Measurements from ENCODE around the gene HM13. TPM values are rescaled to one million over a fixed set of nuclear protein-coding genes. Genes with fewer than 3 reads are reported as not detected.
"Not testable (repeated sequence)": the region's sequence is repeated elsewhere in the genome, so short reads cannot be mapped to it uniquely, and the experiment has no call there.

Gene HM13
- total RNA-seq, 1 donor from 2014 or later = 193 TPM

DNA sequence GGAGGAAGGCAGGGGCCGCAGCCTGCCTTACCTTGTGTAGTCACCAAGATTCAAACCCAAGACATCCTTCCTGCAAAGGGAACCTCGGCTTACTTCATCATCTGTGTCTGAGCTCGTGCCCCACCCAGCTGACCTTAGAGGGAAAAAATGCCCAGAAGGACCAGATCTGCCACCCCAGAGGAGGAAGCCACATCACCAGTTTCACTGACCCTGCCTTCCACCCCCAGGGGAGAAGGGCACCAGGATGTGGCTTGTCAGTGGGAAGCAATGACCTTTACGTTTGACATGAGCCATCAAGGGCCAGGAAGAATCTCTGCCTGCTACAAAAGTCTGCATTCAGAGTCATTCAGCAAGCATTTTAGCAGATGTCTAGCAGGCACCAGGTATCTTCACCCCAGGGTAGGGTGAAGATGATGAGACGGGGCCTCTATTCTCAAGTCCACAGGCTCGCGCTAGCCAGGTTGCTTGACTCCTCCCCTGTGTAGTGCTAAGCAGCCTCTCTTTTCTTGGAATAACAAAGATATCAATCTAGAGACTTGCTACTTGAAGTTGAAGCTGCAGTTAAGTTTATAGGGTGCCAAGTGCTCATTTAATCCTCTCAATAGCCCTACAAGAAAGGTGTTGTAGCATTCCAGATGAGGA lies 28.1 kb downstream of the HM13 start:
- Mint-ChIP-seq H3K27me3 (no peaks in the 10 kb centered on the region), H3K4me1 (peaks cover 39% of the 10 kb centered on the region), H3K36me3 (ENCODE audit: low read depth) (peaks cover 51% of the 10 kb centered on the region), H3K4me3 (peak overlapping the region; percentile 36), H3K27ac (peak overlapping the region; percentile 75), H3K9me3 (no peaks in the 10 kb centered on the region)
- DNase-seq = peak; percentile 65
- intact Hi-C loops (cut with micrococcal nuclease) = no loop called here

DNA sequence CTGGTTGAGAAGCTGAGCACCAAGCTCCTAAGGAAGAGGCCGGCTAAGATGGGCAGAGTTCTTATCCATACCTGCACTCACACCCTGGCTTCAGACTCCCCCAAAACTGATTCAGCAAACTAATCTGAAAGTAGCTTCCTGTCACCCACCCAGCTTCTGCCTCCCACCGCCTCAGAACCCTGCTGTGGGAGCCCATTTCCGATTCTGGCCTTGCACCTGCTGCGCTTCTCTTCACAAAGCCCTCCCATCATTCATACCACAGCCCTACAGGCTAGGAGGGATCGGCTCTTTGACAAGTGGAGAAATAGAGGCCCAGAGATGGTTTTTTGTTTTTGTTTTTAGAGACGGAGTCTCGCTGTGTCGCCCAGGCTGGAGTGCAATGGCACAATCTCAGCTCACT lies 28.7 kb downstream of the HM13 start:
- no peak for DNase-seq
- intact Hi-C loops (cut with micrococcal nuclease) = no loop called here
- H3K4me3 Mint-ChIP-seq = no peak overlapping the region
- H3K27me3 Mint-ChIP-seq = no peaks in the 10 kb centered on the region
- peaks cover 35% of the 10 kb centered on the region for H3K4me1 Mint-ChIP-seq
- peaks cover 52% of the 10 kb centered on the region for H3K36me3 Mint-ChIP-seq (ENCODE audit: low read depth)
- no peaks in the 10 kb centered on the region for H3K9me3 Mint-ChIP-seq
- peak overlapping the region; percentile 75 for H3K27ac Mint-ChIP-seq

DNA sequence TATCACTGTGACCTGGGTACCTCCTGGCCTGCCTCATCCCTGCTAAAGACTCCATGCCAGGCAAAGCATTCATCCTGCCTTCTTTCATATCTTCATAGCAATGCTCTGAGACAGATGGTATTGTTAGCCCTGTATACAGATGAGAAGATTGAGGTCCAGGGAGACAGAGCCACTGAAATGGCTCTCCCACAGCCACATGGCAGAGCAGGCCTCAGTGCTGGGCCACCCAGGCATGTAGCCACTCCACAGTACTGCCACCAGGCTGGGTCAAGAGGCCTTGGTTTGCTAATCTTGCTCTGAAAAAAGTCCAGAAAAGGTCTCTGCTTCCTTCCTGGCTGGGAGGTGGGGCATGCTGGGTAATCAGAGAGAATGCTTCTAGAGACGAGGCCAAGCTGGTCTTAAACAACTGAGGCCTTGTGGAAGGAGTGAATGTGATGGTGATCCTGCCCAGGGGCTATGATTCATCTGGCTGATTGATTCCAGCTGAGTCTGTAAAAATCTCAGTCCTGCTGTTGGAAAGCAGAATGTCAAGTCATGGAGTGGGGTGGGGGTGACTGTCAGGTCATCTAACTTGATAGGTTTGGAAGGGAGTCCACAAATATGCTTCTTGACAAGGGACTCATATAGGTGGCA lies 29.8 kb downstream of the HM13 start:
- no peaks in the 10 kb centered on the region for H3K27me3 Mint-ChIP-seq
- no peak for DNase-seq
- peak overlapping the region; percentile 75 for H3K27ac Mint-ChIP-seq
- peaks cover 53% of the 10 kb centered on the region for H3K36me3 Mint-ChIP-seq (ENCODE audit: low read depth)
- intact Hi-C loops (cut with micrococcal nuclease) = no loop called here
- no peaks in the 10 kb centered on the region for H3K9me3 Mint-ChIP-seq
- peaks cover 34% of the 10 kb centered on the region for H3K4me1 Mint-ChIP-seq
- H3K4me3 Mint-ChIP-seq = no peak overlapping the region

DNA sequence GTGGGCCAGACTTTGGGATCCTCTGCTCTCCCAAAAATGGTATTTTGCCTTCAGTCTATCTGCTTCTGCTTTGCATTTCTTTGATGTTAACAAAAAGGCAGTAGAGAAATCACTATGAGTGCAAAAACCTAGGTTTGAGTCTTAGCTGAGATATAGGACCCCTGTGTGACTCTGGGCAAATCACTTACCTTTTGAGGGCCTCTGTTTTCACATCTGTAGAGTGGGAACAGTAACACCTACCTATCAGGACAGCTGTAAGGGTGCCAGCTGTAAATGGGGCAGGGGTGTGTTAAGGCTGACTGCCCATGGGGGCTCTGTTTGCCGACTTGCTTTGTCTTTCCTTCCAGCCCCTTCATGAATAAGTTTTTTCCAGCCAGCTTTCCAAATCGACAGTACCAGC lies 30.4 kb downstream of the HM13 start:
- H3K4me3 Mint-ChIP-seq = no peak overlapping the region
- peak overlapping the region; percentile 75 for H3K27ac Mint-ChIP-seq
- no peak for DNase-seq
- H3K9me3 Mint-ChIP-seq = no peaks in the 10 kb centered on the region
- H3K27me3 Mint-ChIP-seq = no peaks in the 10 kb centered on the region
- intact Hi-C loops (cut with micrococcal nuclease) = no loop called here
- peaks cover 55% of the 10 kb centered on the region for H3K36me3 Mint-ChIP-seq (ENCODE audit: low read depth)
- peaks cover 33% of the 10 kb centered on the region for H3K4me1 Mint-ChIP-seq

DNA sequence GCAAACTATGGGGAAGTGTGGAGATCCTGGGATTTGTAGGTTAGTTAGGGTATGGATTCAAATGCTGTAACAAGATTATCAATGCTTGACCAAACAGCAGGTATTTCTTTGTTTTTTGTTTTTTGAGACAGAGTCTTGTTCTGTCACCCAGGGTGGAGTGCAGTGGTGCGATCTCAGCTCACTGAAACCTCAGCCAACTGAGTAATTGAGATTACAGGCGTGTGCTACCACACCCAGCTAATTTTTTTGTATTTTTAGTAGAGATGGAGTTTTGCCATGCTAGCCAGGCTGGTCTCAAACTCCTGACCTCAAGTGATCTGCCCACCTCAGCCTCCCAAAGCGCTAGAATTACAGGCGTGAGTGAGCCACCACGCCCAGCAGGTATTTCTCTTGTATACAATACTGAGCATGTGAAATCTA lies 31.4 kb downstream of the HM13 start:
- Mint-ChIP-seq H3K4me1 (peaks cover 29% of the 10 kb centered on the region), H3K27ac (peak overlapping the region; percentile 0), H3K36me3 (ENCODE audit: low read depth) (peaks cover 62% of the 10 kb centered on the region)
- H3K9me3 Mint-ChIP-seq; intact Hi-C loops (cut with micrococcal nuclease); DNase-seq; H3K4me3 Mint-ChIP-seq; H3K27me3 Mint-ChIP-seq: not testable (repeated sequence)

DNA sequence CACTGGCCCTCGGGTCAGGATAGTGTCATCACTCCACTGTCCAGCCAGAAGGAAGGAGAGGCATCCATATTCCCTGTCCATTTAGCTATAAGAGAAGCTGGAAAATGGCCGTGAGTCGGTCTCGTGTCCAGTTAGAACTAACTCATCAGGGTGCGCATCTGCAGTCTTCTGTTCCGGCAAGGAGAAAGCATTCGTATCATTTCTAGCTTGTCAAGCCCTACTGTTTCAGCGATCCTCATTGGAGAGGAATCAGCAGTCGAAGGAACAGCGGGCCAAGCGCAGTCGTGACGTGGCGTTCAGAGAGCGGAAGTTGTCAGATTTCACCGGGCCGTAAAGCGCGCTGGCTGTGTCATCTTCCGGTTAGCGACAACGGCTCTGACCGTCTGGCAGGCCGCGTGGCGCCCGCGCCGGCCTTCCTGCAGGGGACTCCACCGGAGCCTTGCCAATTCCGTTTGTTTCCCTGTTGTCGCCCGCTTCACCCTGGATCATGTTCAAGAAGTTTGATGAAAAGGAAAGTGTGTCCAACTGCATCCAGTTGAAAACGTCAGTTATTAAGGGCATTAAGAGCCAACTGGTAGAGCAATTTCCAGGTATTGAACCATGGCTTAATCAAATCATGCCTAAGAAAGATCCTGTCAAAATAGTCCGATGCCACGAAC lies 32.9 kb downstream of the HM13 start:
- Mint-ChIP-seq H3K4me1 (peaks cover 22% of the 10 kb centered on the region), H3K36me3 (ENCODE audit: low read depth) (peaks cover 70% of the 10 kb centered on the region), H3K27ac (peak overlapping the region; percentile 96), H3K9me3 (no peaks in the 10 kb centered on the region), H3K27me3 (no peaks in the 10 kb centered on the region), H3K4me3 (peak overlapping the region; percentile 94)
- peak; percentile 94 for DNase-seq
- intact Hi-C loops (cut with micrococcal nuclease) = no loop called here

DNA sequence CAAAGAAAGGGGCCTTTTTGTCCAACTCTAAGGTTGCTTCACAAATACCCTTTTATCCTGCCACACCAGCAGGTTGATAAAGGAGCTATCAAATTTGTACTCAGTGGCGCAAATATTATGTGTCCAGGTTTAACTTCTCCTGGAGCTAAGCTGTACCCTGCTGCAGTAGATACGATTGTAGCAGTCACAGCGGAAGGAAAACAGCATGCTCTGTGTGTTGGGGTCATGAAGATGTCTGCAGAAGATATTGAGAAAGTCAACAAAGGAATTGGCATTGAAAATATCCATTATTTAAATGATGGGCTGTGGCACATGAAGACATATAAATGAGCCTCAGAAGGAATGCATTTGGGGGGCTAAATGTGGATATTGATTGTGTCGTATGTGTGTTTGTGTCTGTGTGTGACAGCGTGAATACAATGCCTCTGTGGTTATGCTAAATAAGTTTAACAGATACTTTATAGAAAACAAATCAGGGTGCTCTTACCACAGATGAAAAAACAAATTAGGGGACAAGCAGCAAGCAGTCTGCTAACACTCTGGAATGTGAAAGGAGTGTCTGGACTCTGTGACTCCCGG lies 33.6 kb downstream of the HM13 start:
- DNase-seq = no peak
- no peaks in the 10 kb centered on the region for H3K9me3 Mint-ChIP-seq
- intact Hi-C loops (cut with micrococcal nuclease) = no loop called here
- H3K4me3 Mint-ChIP-seq = peak overlapping the region; percentile 94
- H3K36me3 Mint-ChIP-seq (ENCODE audit: low read depth) = peaks cover 66% of the 10 kb centered on the region
- H3K4me1 Mint-ChIP-seq = peaks cover 15% of the 10 kb centered on the region
- peak overlapping the region; percentile 96 for H3K27ac Mint-ChIP-seq
- H3K27me3 Mint-ChIP-seq = no peaks in the 10 kb centered on the region

DNA sequence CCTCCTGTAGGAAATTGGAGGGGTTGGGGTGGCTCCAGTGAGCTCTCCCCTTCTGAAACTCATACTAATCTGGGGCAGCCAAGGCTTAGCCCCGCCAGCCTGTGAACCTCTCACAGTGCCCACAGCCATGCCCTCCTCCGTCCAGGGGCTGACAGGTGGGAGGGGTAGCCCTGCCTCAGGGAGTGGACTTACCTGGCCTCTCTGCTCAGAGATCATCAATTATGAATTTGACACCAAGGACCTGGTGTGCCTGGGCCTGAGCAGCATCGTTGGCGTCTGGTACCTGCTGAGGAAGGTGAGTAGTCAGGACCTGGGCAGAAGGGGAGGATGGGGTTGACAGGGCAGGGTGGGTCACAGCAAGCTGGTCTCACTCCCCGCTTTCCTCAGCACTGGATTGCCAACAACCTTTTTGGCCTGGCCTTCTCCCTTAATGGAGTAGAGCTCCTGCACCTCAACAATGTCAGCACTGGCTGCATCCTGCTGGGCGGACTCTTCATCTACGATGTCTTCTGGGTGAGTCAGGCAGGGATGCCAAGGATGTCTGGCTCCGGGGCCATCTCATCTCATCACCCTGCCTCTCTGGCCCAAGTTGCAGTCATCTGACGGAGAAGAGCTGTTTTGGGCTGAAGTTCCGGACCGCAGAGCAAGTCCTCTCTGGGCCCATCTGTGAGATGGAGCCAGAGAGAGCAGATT lies 34.7 kb downstream of the HM13 start:
- H3K4me3 Mint-ChIP-seq = peak overlapping the region; percentile 94
- H3K9me3 Mint-ChIP-seq = no peaks in the 10 kb centered on the region
- H3K4me1 Mint-ChIP-seq = peaks cover 11% of the 10 kb centered on the region
- peaks cover 62% of the 10 kb centered on the region for H3K36me3 Mint-ChIP-seq (ENCODE audit: low read depth)
- peak overlapping the region; percentile 96 for H3K27ac Mint-ChIP-seq
- H3K27me3 Mint-ChIP-seq = no peaks in the 10 kb centered on the region
- intact Hi-C loops (cut with micrococcal nuclease) = no loop called here
- DNase-seq = no peak

DNA sequence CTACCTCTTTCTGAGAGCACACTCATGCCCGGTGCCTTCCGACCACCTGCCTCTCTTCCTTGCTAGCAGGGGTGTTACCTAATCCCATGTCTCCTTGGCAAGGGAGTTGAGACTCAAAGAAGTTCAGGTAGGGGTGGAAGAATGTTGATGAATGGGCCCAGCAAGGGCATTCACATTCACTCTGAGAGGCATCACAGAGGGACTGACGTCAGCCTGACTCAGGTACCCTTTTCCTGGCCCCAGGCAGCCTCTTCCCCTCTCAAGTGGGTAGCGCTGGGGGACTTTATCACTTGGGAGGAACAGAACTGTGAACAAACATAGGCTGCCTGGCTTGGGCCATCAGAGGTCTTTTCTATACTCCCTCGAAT lies 35.3 kb downstream of the HM13 start:
- peaks cover 8% of the 10 kb centered on the region for H3K4me1 Mint-ChIP-seq
- no peak overlapping the region for H3K27ac Mint-ChIP-seq
- H3K4me3 Mint-ChIP-seq = no peak overlapping the region
- no peaks in the 10 kb centered on the region for H3K9me3 Mint-ChIP-seq
- no peaks in the 10 kb centered on the region for H3K27me3 Mint-ChIP-seq
- DNase-seq = no peak
- intact Hi-C loops (cut with micrococcal nuclease) = no loop called here
- H3K36me3 Mint-ChIP-seq (ENCODE audit: low read depth) = peaks cover 59% of the 10 kb centered on the region

DNA sequence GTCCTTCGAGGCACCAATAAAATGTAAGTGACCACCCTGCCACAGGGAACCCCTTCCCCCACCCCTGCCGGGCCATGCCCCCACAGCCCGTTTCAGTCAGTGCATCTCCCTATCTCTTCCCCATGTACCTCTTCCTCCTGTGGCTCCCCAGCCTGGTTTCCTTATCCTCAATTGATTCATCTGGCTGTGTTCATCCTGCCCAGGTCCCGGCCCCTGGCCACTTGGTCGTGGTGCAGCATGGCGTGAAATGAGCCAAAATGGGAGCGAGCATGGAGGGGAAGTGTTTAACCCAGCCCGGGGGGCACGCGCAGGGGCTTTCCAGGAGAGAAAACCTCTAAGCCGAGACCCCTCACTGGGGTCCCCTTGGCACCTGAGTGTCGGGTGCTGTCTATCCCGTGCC lies 35.9 kb downstream of the HM13 start:
- DNase-seq = no peak
- peaks cover 63% of the 10 kb centered on the region for H3K36me3 Mint-ChIP-seq (ENCODE audit: low read depth)
- no peaks in the 10 kb centered on the region for H3K9me3 Mint-ChIP-seq
- intact Hi-C loops (cut with micrococcal nuclease) = no loop called here
- H3K4me1 Mint-ChIP-seq = peaks cover 8% of the 10 kb centered on the region
- H3K27me3 Mint-ChIP-seq = no peaks in the 10 kb centered on the region
- peak overlapping the region; percentile 41 for H3K27ac Mint-ChIP-seq
- no peak overlapping the region for H3K4me3 Mint-ChIP-seq

DNA sequence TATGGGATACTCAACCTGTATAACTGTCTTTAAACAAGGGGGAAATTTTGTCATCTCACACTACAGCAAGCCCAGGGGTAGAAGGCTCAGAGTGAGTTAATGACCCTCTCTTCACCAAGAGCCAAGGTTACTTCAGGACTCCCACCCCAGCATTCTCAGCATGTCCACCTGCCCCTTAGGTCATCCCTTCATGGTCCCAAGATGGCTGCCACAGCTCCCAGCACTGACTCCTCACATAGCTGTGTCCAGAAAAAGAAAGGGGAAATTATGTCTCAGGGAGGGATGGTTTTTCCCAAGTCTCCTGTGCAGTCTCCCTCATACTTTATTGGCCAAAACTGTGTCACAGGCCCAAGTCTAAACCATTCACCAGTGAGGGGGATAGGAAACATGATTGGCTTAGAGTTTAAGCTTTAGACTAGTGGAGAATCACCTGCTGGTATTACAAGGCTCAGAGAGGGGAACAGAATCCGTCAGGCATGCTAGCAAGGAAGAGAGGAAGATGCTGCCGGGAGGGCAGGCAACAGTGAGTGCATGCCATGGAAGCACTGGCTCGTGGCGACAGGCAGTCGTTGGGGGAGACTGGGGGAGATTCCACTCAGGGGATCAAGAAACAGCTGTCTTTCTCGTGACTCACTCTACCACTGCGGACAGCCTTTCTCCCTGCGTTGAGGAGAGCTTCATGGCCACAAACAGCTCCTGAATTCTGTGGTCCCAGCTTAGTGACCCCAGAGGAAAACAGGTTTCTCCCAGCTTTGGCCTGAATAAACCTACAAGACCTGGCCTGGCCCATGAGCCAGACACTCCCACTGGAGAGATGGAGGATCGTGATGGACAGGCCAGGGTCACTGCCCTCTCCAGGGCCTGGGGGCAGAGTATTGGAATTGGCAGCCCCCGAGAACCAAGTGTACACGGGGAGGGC lies 37.2 kb downstream of the HM13 start:
- Mint-ChIP-seq H3K27ac (no peak overlapping the region), H3K36me3 (ENCODE audit: low read depth) (peaks cover 65% of the 10 kb centered on the region), H3K4me1 (peaks cover 5% of the 10 kb centered on the region), H3K27me3 (no peaks in the 10 kb centered on the region), H3K9me3 (no peaks in the 10 kb centered on the region), H3K4me3 (no peak overlapping the region)
- intact Hi-C loops (cut with micrococcal nuclease) = no loop called here
- no peak for DNase-seq

DNA sequence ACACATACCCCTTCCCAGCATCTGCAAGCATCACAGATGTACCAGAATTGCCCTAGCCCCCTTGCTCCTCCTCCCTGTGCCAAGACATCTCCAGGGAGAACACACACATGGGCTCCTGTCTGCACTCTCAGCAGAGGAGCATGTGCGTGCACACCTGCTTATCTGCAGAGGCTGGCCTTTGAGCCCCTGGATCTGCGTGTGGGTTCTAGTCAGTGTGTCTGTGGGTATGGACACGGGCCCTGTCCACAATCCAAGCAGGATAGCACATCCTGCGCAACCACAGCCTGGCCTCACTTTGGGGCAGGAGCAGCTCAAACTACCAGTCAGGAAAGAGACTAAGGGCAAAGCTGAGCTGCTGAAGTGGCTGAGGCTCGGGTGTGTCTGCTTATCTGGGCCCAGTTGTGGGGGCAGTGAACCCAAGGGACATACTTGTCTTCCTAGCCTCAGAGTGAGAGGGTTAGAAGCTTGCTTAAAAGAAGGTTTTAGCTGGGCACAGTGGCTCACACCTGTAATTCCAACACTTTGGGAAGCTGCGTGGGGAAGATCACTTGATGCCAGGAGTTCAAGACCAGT lies 41.0 kb downstream of the HM13 start:
- peaks cover 54% of the 10 kb centered on the region for H3K36me3 Mint-ChIP-seq (ENCODE audit: low read depth)
- H3K4me3 Mint-ChIP-seq = no peak overlapping the region
- peaks cover 8% of the 10 kb centered on the region for H3K4me1 Mint-ChIP-seq
- H3K27me3 Mint-ChIP-seq = no peaks in the 10 kb centered on the region
- intact Hi-C loops (cut with micrococcal nuclease) = no loop called here
- H3K27ac Mint-ChIP-seq = no peak overlapping the region
- H3K9me3 Mint-ChIP-seq = no peaks in the 10 kb centered on the region
- no peak for DNase-seq

DNA sequence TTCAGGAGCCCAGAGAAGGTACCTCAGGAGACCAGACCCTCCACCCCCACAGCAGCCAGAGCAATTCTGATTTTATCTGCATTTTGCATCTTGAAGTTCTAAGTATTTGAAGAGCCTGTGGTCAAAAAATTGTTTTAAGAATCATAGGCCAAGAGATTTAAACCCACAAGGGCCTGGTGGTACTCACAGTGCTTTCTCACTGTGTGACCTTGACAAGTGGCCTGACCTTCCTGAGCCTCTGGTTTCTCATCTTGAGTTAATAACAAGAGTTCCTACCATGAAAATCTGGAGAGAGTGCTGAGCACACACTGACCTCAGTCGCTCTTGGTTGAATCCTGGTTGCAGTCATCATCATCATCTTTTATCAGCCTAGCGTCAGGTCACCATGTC lies 45.5 kb downstream of the HM13 start:
- Mint-ChIP-seq H3K4me3 (no peak overlapping the region), H3K27me3 (no peaks in the 10 kb centered on the region), H3K4me1 (peaks cover 12% of the 10 kb centered on the region), H3K36me3 (ENCODE audit: low read depth) (peaks cover 73% of the 10 kb centered on the region), H3K27ac (peak overlapping the region; percentile 85), H3K9me3 (no peaks in the 10 kb centered on the region)
- intact Hi-C loops (cut with micrococcal nuclease) = loop anchor here (1.0 to 10.0 kb wide), 2 partner anchors 45 to 53 kb away; partner anchors contain the start of gene HM13
- no peak for DNase-seq

Data from activated CD4-positive, alpha-beta T cell treated with anti-CD3 and anti-CD28 coated beads, Interleukin-2, amount 10 ng/mL, durations not matched to agents 24 days and 14 days (primary cell).